Adrenal gland (tissue), 12 donors: ENCODE results near the gene VKORC1. TPM values are rescaled to one million over a fixed set of nuclear protein-coding genes. Genes with fewer than 3 reads are reported as not detected.

Source experiments
- DNase-seq, 7 donors: peaks; one replicate each; pipeline ENCODE4 v3.0.0-alpha.2; 2019 to 2020
- H3K27ac ChIP-seq, 5 donors: fragments of 200-600 bp; sonication (generic) in 4 of 5; 1 replicate in 3 of 5; 2 replicates in 2 of 5; pipeline versions ENCODE4 v1.5.1 to v1.8.0; 2016 to 2020; ENCODE audit warnings: mild to moderate bottlenecking in 1 of 5
- H3K27me3 ChIP-seq: fragments of 200-600 bp; 2 replicates; pipeline ENCODE4 v1.8.0; 2021
- H3K36me3 ChIP-seq, 2 donors: fragments of 200-600 bp; replicated peaks in 1 of 2; 1 replicate in 1 of 2; 2 replicates in 1 of 2; pipeline versions ENCODE4 v1.5.1 to v1.8.0; 2018 to 2022
- H3K4me1 ChIP-seq, 2 donors: fragments of 200-600 bp; replicated peaks in 1 of 2; 1 replicate in 1 of 2; 2 replicates in 1 of 2; pipeline versions ENCODE4 v1.5.1 to v1.8.0; 2018 to 2021
- H3K4me3 ChIP-seq, 4 donors: fragments of 200-600 bp; sonication (generic) in 3 of 4; one replicate each; pipeline ENCODE4 v1.5.1; 2016 to 2018
- H3K9me3 ChIP-seq, 3 donors: fragments of 200-600 bp; sonication (generic) in 1 of 3; replicated peaks in 1 of 3; 1 replicate in 2 of 3; 2 replicates in 1 of 3; pipeline versions ENCODE4 v1.5.1 to v1.8.0; 2016 to 2021
- POLR2A ChIP-seq, 2 donors: fragments of 450-650 bp; IDR thresholded peaks; one replicate each; pipeline ENCODE4 v1.6.1; 2017; ENCODE audit warnings: antibody characterized with exemption in 2 of 2, mild to moderate bottlenecking in 2 of 2, moderate library complexity in 1 of 2
- WGBS, 4 donors: extraction: QIAGEN DNeasy Blood & Tissue Kit in 2 of 4; methylation state at CpG; one replicate each; pipeline versions ENCODE4 v1.1.5 to v1.1.7; 2013 to 2017; 5-methylcytosine and 5-hydroxymethylcytosine counted together
- intact Hi-C, 2 donors: fragments of 100-400 bp; cut with DNase I; formaldehyde crosslinking; loops; one replicate each; pipeline versions ENCODE4 v1.14.1 to v1.15.0; 2022 to 2023
- polyA plus RNA-seq, 3 donors: library from polyadenylated mRNA; stranded (reverse); fragments of 200-250 nt in 2 of 3; fragments of 350-450 nt in 1 of 3; fragmentation: Illumina TruSeq in 1 of 3; extraction: RNeasy Lipid Tissue Mini Kit (QIAGEN cat#74804) in 1 of 3; gene quantifications; one replicate each; pipeline ENCODE4 v1.2.3, GENCODE V29; 2013 to 2014
- total RNA-seq, 9 donors: library from RNA; depleted of rRNA in 4 of 9; stranded (reverse); fragments of >200 nt in 4 of 9; fragments of 120-200 nt in 1 of 9; fragmentation: NEBNext Ultra II Directional in 1 of 9; extraction: Animal tissue kit (Norgen Biotek cat#: 25700) in 1 of 9; gene quantifications; one replicate each; pipeline versions ENCODE4 v1.1.0 to v1.2.4, GENCODE V29; 2013 to 2023
- TF ChIP-seq, protein P1 (sequence below), 6 experiments: fragments of 450-650 bp in 4 of 6; fragments of 200-600 bp in 2 of 6; sonication (generic) in 1 of 6; IDR thresholded peaks; 1 replicate in 5 of 6; 2 replicates in 1 of 6; pipeline versions ENCODE4 v1.5.1 to v1.8.0; 2016 to 2021; ENCODE audit warnings: antibody characterized with exemption in 6 of 6, mild to moderate bottlenecking in 2 of 6, moderate library complexity in 1 of 6
- donor health status: healthy with polysubstance abuse.
- donor health status: Bipolar disorder and iron deficiency.
- donor health status: DM: yes; HTN: yes; CAD: no.
- donor health status: DM: no; HTN: no; CAD: no.
- donor health status: DM: no; HTN: no; CAD: no.
- donor health status: DM: yes; HTN: yes; CAD: no.

The VKORC1 gene
- total and polyA plus RNA-seq, 12 donors: 38.6 to 267 (median 120) TPM

DNA sequence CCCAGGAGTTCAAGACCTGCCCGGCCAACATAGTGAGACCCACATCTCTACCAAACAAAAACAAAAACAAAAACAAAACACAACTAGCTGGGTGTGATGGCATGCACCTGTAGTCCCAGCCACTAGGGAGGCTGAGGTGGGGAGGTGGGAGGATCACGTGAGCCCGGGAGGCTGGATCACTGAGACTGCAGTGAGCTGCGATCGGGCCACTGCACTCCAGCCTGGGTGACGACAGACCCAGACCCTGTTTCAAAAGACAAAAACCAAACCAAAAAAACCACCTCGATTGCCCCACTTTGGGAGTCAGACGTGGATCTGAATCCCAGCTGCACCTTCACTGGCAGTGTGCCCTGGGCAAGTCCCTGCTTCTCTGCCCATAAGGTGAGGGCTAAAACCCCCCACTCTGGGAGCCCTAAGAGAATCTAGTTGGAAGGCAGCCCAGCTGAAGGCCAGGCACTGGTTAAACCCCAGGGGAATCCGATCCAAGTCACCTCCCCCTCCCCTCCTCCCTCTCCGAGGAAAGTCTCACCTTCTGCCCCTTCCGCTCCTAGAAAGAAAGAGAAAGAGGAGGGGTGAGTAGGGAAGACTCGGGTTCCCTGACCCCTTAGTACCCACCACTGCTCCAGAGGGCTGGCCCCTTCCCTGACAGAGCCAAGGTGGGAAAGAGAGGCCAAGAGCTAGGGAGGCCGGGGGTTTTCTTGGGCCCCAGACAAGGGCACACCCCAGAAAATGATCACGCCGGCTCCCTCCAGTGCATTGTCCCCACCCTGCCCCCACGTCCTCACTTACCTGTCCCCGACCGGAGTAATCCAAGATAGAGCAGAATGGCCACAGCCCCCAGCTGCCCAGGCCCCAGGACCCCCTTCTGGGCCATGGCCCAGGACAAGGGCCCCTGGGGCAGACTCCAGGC, 40.3 kb upstream of the VKORC1 start:
- Histone ChIP-seq H3K27me3 (no peaks in the 10 kb centered on the region), H3K9me3 (no peaks in the 10 kb centered on the region), H3K4me3 (no peak overlapping the region), H3K27ac (no peak overlapping the region), H3K36me3 (peaks cover 0 to 12% of the 10 kb centered on the region in 2 donors), H3K4me1 (peaks cover 7 to 11% of the 10 kb centered on the region in 2 donors)
- WGBS, 4 donors: 21 to 35% (median 34%) methylated on average over 14 to 18 of the region's 18 CpGs
- DNase-seq: peak in 2 of 7 donors; percentile 21 to 31
- no peak for TF ChIP-seq POLR2A (IDR thresholded peaks at IDR 0.05)
- TF ChIP-seq, protein P1, sequence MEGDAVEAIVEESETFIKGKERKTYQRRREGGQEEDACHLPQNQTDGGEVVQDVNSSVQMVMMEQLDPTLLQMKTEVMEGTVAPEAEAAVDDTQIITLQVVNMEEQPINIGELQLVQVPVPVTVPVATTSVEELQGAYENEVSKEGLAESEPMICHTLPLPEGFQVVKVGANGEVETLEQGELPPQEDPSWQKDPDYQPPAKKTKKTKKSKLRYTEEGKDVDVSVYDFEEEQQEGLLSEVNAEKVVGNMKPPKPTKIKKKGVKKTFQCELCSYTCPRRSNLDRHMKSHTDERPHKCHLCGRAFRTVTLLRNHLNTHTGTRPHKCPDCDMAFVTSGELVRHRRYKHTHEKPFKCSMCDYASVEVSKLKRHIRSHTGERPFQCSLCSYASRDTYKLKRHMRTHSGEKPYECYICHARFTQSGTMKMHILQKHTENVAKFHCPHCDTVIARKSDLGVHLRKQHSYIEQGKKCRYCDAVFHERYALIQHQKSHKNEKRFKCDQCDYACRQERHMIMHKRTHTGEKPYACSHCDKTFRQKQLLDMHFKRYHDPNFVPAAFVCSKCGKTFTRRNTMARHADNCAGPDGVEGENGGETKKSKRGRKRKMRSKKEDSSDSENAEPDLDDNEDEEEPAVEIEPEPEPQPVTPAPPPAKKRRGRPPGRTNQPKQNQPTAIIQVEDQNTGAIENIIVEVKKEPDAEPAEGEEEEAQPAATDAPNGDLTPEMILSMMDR (IDR thresholded peaks at IDR 0.05): peak in 1 of 6 experiments; percentile 14
- intact Hi-C loops: no loop called here

DNA sequence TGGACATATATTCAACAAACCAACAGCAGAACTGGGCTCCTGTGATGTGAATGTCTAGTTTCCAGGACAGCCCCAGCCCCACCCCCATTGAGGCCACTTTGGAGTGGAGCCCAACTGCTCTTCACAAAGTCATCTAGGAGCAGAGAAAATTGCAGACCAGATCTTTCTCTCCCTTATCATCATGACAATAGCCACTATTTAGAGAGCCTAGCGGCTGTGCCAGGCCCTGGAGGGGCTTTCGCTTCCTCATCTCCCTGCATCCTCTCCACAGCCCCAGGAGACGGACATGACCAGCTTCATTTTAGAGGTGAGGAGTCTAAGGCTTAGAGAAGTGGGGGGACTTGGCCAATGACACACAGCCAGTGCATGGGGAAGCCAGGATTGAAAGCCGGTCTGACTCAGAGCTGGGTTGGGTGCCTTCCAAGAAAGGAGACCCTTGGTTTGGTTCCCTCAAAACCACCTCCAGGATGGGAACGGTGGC, 39.5 kb upstream of the VKORC1 start:
- H3K4me3 ChIP-seq: no peak overlapping the region
- intact Hi-C loops: no loop called here

DNA sequence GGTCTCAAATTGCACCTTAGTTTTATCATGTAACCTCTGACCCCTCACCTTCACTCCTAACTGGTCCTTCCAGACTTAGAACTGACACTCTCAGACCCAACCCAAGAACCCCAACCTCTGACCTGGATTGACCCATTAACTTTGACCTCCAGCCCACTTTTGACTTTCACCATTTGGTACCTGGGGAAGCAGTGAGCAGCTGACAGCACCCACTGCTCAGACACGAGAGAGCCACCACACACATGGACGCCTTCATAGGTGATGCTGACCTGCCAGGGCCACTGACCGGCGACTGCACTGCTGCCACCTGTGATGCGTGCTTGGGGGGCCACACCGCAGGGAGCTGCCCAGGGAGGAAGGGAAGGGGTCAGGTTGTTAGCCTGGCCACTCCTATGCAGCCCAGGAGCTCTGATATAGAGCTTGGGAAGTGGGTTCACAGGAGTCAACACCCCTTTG, 38.5 kb upstream of the VKORC1 start:
- H3K36me3 ChIP-seq: peaks cover 0 to 24% of the 10 kb centered on the region in 2 donors
- intact Hi-C loops: no loop called here
- no peaks in the 10 kb centered on the region for H3K4me1 ChIP-seq
- H3K27me3 ChIP-seq: no peaks in the 10 kb centered on the region
- H3K4me3 ChIP-seq: no peak overlapping the region
- no peak for DNase-seq
- WGBS, 4 donors: 84 to 95% (median 89%) methylated on average over 6 of the region's 6 CpGs
- H3K27ac ChIP-seq: no peak overlapping the region
- H3K9me3 ChIP-seq: no peaks in the 10 kb centered on the region
- TF ChIP-seq, protein P1 (IDR thresholded peaks at IDR 0.05): no peak
- no peak for TF ChIP-seq POLR2A (IDR thresholded peaks at IDR 0.05)

More for the DNA sequence above, 39.5 kb upstream of the VKORC1 start:
- Histone ChIP-seq H3K4me1 (peaks cover 5 to 10% of the 10 kb centered on the region in 2 donors), H3K9me3 (no peaks in the 10 kb centered on the region), H3K27me3 (no peaks in the 10 kb centered on the region), H3K36me3 (peaks cover 0 to 20% of the 10 kb centered on the region in 2 donors), H3K27ac (peak overlapping the region in 1 of 5 donors; percentile 1)
- no peak for TF ChIP-seq POLR2A (IDR thresholded peaks at IDR 0.05)
- TF ChIP-seq, protein P1 (IDR thresholded peaks at IDR 0.05): no peak
- peak in 1 of 7 donors; percentile 35 for DNase-seq
- WGBS, 4 donors: 25 to 41% (median 37%) methylated on average over 3 to 5 of the region's 5 CpGs

DNA sequence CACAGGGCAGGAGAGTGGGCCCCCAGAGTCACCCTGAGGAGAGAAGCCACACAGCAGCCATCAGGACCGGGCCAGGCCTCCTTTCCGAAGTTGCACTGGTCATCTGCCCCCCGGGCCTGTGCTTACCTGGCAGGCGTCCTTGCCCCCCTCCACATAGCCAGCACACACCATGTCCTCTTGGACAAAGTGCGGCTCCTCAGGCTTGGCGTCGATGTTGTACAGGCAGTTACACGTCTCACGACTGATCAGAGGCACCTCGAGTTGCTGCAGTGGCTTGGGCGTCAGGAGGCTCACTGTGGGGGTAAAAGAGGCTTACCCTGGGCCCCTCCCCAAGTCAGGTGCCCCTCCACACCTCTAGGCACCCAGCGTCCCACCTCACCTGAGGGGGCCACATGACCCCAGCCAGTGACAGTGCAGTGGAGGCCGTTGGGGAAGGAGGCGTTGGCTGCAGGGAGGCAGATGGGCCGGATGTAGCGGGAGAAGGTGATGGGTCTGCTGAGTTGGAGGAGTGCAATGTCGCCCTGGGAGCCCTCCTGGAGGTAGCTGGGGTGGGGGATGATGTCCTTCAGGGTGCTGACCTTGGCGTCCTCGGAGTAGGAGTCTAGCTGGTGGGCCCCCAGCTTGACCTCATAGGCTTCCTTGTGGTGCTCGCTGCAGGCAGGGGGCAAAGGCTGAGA, 37.8 kb upstream of the VKORC1 start:
- H3K27me3 ChIP-seq: no peaks in the 10 kb centered on the region
- TF ChIP-seq, protein P1 (IDR thresholded peaks at IDR 0.05): no peak
- no peak for TF ChIP-seq POLR2A (IDR thresholded peaks at IDR 0.05)
- no peak for DNase-seq
- no peaks in the 10 kb centered on the region for H3K4me1 ChIP-seq
- H3K27ac ChIP-seq: no peak overlapping the region
- H3K36me3 ChIP-seq: peaks cover 0 to 30% of the 10 kb centered on the region in 2 donors
- no peak overlapping the region for H3K4me3 ChIP-seq
- intact Hi-C loops: no loop called here
- no peaks in the 10 kb centered on the region for H3K9me3 ChIP-seq
- WGBS, 4 donors: 85 to 92% (median 90%) methylated on average over 6 to 20 of the region's 20 CpGs
